HG03175 (cell line): Measurements from ENCODE around the gene CSNK2A3.

ENCODE experiments used
- ATAC-seq: cut with Tn5 transposase; IDR thresholded peaks from one replicate; pipeline ENCODE4 v1.9.1; 2021; ENCODE audit warnings: mild to moderate bottlenecking, moderate library complexity; ENCODE audit not compliant: unreplicated experiment

CSNK2A3 gene

DNA sequence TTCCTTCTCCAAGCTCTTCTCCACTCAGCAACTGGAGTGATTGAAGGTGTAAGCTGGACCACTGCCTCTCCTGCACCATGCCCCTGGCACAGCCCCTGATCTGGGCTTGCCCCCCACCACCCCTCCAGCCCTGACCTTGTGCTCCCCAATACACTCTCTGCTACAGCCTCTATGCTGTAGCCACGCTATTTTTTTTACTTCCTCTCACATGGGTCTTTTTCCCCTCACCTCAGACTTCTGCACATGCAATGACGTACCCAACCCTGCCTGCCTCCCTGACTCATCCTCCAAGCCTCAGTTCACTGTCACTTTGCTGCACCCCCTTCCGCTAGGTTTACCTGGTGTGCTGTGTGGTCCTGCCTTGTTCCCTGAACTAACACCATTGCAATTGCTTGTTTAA is 9.0 kb downstream of the CSNK2A3 start:
- no peak for ATAC-seq

- no peak for ATAC-seq
Measured at GRCh38 chr11:11338304-11338703, 14.7 kb downstream of the CSNK2A3 start.

DNA sequence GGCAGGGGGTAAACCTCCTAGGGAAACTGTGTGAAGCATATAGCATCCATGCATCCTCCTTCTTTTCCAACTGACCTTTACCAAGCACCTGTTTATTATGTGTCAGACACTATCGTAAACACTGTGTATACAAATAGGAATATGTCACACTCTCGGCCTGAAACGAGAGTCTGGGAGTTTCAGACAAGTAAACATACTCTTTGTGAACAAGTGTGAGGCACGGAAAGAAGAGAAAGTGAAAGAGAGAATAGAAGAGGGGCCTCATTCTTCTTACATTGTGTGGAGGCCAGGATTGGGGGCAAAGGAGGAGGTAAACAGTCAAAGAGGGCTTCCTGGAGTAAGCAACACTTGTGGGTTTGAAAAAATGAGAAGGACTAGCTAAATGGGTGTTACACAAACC is 16.4 kb downstream of the CSNK2A3 start:
- no peak for ATAC-seq

DNA sequence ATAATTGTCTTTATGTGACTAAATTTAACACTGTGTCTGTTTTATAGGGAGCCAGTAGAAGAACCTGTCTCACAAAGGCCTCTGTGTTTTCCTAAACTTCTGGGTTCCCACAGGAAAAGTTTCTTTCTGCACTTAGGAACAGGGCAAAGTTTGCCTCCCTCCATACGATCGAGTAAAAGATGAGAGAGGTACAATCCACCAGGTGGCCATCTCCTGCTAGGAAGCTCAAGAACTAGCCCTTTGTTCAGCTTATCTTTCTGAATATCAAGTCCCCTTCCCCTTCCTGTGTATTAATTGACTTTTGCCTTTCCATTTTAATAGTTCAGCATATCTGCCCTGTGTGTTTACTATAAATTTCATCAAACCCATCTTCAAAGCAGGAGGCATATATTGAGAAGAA is 18.0 kb downstream of the CSNK2A3 start:
- ATAC-seq = no peak

DNA sequence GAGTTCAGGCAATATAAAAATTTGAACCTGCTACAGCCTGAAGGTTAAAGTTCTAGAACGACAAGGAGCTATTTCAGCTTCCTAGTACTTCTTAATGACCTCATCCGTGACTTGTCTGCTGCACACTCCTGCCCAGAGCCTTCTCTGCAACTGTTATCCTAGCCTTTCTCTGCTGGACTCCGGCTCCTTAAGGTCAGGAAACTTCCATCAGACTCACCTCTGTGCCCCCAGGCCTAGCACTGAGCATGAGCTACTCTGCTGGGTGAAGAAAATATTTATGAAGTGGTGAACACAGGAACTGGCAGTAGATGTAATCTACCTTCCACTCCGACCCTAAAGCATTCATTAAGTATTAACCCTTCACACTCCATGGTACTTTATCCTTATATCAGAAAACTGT is 18.4 kb downstream of the CSNK2A3 start:
- no peak for ATAC-seq

DNA sequence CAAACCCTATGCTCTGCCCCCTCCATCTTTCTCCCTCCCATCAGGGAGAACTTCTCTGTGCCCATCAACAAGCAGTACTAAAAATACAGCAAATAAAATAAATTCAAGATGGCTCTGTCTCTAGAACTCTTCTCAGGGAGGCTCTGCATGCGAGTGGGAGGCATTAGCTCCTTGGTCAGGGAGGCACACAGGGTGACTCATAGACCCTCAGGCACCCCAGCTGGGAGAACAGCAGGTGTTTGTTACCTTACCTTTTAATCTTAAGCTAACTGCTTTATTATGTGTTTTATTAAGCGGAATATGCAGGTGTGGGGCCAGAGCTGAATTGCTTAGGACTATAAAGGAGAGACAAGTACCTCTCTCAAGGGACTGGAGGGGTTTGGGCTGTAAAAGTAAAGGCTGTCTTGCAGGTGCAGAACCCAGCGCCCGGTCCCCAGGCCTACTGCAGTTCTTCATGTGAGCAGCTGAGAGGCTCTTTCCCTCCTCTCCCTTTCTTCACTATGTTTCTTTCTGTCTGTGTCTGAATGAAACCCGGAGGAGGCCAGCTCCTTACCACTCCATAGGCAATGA is 20.8 kb downstream of the CSNK2A3 start:
- no peak for ATAC-seq

DNA sequence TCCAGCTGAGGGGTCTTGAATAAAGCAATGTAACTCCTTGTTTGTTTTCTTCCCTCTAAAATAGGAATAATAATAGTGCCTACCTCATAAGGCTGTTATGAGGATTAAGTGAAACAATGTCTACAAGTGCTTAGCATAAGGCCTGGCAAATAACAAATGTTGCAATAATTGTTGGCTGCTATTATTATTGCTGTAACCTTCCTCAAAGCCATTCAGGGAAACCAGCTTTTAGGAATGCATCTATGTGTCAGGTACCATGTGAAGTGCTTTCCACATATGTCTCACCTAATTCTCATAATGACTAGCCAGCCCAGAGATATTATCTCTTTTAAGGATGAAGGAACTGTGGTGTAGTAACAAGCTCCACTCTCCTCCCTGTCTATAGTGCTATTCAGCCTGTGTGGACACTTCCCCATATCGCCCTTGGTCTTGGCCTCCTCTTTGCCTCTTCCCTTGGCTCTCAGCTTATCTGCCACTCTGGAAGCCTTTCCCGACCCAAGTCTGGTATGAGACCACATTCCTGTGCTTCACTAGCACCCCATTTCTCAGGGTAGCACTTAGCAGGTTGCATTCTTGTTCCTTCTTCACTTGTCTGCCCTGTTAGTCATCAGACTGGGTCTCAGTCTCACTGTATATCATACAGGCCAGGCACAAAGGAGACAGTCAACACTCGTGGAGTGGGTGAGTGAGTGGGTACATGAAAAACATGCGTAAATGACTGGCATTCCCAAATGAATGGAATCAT is 23.8 kb downstream of the CSNK2A3 start:
- ATAC-seq = no peak

DNA sequence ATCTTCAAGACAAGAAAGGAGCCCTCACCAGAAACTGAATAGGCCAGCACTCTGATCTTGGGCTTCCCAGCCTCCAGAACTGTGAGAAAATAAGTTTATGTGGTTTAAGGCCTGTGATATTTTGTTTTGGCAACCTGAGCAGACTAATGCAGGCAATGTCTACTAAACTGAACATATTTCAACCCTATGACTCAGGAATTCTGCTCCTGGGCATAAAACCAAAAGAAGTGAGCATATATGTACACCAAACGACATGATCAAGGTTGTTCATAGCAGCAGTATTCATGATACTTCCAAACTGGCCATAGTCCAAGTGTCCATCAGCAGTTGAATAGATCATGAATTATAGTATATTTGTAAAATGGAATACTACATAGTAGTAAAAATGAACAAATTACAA is 29.0 kb downstream of the CSNK2A3 start:
- no peak for ATAC-seq

DNA sequence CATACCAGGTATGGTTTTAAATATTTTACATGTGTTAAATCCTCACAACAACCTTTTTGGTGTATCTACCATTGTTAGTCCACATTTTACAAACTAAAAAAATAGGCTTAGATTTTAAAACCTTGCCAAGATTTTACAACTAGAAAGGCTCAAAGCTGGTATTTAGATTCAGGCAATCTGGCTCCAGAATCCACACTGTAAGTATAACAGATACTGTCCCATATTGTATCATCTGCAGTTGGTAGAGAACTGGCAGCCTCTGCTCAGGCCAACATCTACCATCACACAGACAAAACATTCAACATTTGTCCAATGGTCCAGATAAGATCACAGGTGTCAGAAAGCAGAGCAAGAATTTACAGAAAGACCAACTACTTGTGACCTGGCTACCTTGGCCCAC is 30.9 kb downstream of the CSNK2A3 start:
- ATAC-seq = no peak

GRCh38 chr11:11320825-11321224 is 32.2 kb downstream of the CSNK2A3 start:
- ATAC-seq = no peak

- ATAC-seq = no peak
Measured at GRCh38 chr11:11318961-11319360, 34.1 kb downstream of the CSNK2A3 start.

- ATAC-seq = no peak
Measured at GRCh38 chr11:11318461-11318860, 34.6 kb downstream of the CSNK2A3 start.

DNA sequence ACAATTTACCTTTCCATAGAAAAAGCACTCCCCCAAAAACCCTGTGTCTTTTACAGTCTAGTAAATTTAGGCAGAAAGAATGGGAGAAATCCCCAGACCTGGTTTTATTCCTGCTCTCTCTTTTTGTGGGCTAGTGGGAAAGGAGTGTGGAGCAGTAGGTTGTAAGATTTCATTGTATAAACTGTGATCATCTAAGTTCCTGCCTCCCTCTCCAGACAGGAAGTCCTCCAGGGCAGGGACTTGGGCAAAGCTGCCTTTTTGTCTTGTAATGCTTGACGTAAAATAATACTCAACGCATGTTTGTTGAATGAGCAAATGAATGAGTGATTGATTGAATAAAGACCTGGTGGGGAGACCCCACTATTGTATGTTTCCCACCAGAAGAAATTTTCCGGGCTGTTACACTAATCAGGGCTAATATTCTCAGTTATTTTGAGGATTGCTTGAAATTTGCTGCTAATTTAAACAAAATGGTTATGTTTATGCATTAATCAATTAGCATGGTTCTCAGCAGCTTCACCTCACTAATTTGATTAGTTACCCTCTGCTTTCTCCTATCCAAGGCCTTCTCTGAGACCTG is 36.3 kb downstream of the CSNK2A3 start:
- no peak for ATAC-seq

GRCh38 chr11:11313902-11314692 is 39.0 kb downstream of the CSNK2A3 start:
- ATAC-seq = no peak

DNA sequence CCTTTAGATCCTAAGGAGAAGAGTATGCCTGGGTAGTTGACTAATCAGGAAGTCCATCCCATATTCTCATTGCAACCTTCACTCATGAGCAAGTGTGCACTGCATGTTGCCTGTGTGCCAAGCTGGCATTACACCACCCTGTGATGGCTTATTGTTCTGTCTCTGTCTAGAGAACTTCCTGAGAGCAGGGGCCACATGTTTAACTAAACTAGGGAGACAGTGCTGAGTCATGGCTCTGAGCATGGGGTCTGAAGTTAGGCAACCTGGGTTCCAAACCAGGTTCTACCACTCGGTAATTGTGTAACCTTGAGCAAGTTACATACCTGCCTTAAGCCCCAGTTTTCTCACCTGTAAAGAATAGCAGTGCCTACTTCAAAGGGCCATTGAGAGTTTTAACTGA is 39.6 kb downstream of the CSNK2A3 start:
- no peak for ATAC-seq

GRCh38 chr11:11312738-11313137 is 40.3 kb downstream of the CSNK2A3 start:
- no peak for ATAC-seq

DNA sequence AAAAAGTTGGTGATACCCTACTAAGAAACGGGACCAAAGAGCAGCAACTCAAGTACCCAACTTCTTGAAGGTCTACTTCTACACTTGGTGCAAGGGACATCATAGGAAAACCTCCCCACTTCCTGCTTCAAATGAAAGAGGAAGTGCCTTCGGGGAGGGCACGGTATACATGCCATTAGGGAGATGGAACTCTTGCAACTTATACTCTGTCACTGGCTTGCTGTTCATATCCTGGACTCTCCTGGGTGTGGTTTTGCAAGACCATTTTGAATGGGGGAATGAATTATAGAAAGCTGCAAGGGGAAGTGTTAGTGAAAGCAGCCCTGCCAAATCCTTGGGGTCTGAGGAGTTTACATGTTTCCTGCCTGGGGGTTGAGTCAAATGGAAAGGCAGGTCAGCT is 41.9 kb downstream of the CSNK2A3 start:
- no peak for ATAC-seq

- ATAC-seq = no peak
Measured at GRCh38 chr11:11309906-11310305, 43.1 kb downstream of the CSNK2A3 start.

GRCh38 chr11:11308249-11308648 is 44.8 kb downstream of the CSNK2A3 start:
- no peak for ATAC-seq

- ATAC-seq = no peak
Measured at GRCh38 chr11:11306855-11307254, 46.2 kb downstream of the CSNK2A3 start.

- ATAC-seq = no peak
Measured at GRCh38 chr11:11304550-11304949, 48.5 kb downstream of the CSNK2A3 start.

DNA sequence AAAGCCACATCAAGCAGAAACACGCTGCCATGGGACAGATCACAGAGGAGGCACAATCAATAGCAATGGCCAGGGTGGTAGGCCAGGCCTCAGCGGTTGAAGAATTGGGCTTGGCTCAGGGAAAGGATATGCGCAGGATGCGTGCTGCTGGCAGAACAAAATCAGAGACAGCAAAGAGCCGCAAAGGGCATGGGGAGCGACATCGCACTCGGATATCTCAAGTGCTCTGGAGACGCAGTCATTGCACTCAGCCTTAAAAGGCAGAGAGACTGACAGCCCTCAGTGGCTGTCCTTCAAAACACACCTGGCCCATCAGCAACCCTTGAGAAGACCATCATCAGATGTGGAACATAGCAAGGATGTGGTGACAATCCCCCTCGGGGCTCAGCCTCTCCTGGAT is 50.5 kb downstream of the CSNK2A3 start:
- ATAC-seq = no peak
